ENCODE data around the gene CUL4B. TPM values are rescaled to one million over a fixed set of nuclear protein-coding genes. Genes with fewer than 3 reads are reported as not detected.
"Not testable (repeated sequence)": the region's sequence is repeated elsewhere in the genome, so short reads cannot be mapped to it uniquely, and the experiment has no call there.

The CUL4B gene
- 17.9 TPM for total RNA-seq
- long read RNA-seq, full-length matches to known transcripts = 7 of 12 reads
- long read RNA-seq, partial matches to known transcripts = 1 of 12 reads
- long read RNA-seq, other reads (novel, unspliced or antisense) = 4 of 12 reads

DNA sequence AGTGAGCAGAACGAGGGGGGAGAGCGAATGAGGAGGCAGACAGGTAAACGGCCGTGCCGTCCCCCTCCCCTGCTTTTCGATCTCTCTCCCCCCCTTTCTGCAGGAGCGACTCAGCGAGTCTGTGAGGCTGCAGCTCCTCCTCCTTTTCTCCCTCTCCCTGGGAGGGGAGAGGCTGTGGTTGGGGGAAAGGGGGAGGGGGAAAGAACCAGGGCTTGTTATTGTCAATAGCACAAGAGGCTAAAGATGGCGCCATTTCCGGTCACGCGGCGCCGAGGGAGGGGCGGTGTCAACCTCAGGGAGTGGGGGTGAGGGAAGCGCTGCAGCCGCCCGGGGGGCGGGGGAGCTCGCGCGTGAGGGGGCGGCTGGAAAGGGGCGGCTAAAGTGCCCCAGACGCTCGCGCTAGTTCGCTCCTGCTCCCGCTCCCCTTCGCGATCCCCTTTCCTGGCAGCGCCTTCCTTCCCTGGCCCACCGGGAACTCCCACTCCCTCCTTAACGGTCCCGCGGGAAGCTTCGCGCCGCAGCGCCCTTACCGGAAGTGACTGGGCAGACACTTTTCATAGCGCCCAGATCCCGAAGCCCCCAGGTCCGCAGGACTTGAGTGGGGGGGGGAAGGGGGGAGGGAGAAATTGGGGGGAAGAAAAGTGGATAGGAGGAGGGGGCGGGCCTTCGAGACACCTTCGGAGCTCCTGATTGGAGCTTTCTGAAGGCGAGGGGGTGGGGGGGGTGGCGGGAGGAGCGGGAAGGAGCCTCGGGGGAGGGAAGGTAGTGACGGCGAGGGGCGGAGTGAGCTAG, at the start of gene CUL4B:
CUL4B (minus strand) TSS at position 121 of the 792 bp plus-strand sequence. CDS start 324 bp downstream, outside the sequence.
- DNase-seq (ENCODE audit: low spot score) = peak; percentile 97
- intact Hi-C loops (cut with DNase I) = no loop called here

- intact Hi-C loops (cut with DNase I) = loop anchor here (1.0 kb wide), 1 partner anchor 42 kb away; no protein-coding TSS in a partner anchor
Observed at GRCh38 chrX:120604361-120604782, 43.6 kb upstream of the CUL4B start.

DNA sequence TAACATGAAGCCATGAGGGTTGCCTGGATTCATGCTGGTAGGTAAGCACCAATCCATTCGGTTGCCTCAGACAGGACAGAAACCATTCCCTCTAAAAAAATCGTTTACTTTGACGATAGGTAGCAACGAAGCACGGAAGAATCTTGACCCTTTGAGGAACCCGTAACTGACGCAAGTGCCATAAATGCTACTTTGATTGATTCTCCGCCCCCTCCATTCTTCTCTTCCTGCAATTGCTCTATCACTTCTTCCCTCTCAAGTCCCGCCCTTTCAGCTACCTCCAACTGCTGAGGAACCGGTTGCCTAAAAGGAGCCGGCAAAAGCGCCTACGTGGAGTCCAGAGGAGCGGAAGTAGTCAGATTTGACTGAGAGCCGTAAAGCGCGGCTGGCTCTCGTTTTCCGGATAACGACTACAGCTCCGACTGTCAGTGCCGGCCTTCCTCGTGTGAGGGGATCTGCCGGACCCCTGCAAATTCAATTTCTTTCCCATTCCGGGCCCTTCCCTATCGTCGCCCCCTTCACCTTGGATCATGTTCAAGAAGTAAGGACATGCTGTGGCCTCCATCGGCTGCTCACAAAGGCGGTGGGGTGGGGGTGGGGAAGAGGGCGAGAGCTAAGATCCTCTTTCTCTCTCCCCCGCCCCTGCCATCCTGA, 43.1 kb upstream of the CUL4B start, which contains the start of gene MCTS1:
MCTS1 (plus strand) TSS at position 395 of the 654 bp plus-strand sequence; CDS start at position 531, 136 bp downstream.
- intact Hi-C loops (cut with DNase I) = loop anchor here (1.0 kb wide), 1 partner anchor 42 kb away; no protein-coding TSS in a partner anchor
- peak; percentile 90 for DNase-seq (ENCODE audit: low spot score)

More at GRCh38 chrX:120604361-120604782, 43.6 kb upstream of the CUL4B start:
- DNase-seq (ENCODE audit: low spot score) = no peak

DNA sequence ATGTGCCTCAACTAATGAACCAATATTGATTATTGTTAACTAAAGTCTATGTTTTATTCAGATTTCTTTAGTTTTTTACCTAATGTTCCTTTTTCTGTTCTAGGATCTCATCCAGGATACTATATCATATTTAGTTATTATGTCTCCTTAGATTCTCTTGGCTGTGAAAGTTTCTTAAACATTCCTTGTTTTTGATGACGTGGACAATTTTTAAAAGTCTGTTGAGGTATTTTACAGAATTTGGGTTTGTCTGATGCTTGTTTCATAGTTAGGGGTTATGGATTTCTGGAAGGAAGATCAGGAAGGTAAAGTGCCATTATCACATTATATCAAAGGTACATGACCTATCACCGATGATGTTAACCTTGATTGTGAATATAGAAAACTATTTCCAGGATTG, 24.9 kb upstream of the CUL4B start:
- no peak for DNase-seq (ENCODE audit: low spot score)
- intact Hi-C loops (cut with DNase I) = no loop called here

DNA sequence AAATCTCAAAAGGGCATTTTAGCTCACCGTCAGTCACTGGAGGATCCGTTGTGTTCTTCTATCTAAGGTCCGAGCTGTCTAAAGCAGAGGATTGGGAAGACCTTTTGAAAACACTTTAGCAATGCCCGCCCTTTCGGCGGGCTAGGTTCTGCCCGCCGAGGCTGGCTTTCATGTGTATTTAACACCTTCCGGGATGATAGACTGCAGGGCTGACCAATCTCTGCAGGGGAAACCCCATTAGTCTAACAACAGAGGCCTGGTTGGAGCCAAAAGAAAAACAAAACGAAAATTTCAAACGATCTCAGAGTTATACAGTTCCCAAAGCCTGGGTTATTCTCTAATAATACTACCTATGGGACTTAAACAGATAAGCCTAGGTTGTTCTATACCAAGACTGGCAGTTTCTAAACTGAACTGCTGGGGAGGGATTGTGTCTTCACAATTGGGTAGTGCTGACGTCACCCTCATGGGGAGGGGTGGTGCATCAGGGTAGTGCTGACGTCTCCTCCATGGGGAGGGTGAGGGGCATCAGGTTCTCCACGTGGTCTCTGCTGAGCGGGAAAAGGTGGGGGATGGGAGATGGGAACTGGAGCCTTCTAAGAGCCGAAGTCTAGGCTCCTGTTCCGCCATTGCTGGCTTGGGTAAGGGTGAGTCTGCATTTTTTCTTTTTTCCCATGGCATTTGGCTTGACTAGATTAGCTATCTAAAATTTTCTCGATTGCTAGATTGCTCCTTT, 14.8 kb upstream of the CUL4B start:
- intact Hi-C loops (cut with DNase I) = no loop called here
- no peak for DNase-seq (ENCODE audit: low spot score)

- intact Hi-C loops (cut with DNase I); DNase-seq (ENCODE audit: low spot score): not testable (repeated sequence)
Observed at GRCh38 chrX:120573806-120574205, 13.0 kb upstream of the CUL4B start.

GRCh38 chrX:120570011-120570600, 9.3 kb upstream of the CUL4B start:
- intact Hi-C loops (cut with DNase I) = no loop called here
- DNase-seq (ENCODE audit: low spot score) = no peak

GRCh38 chrX:120568609-120569008, 7.8 kb upstream of the CUL4B start:
- intact Hi-C loops (cut with DNase I) = no loop called here
- DNase-seq (ENCODE audit: low spot score) = no peak

GRCh38 chrX:120568035-120568434, 7.3 kb upstream of the CUL4B start:
- DNase-seq (ENCODE audit: low spot score) = no peak
- intact Hi-C loops (cut with DNase I) = no loop called here

DNA sequence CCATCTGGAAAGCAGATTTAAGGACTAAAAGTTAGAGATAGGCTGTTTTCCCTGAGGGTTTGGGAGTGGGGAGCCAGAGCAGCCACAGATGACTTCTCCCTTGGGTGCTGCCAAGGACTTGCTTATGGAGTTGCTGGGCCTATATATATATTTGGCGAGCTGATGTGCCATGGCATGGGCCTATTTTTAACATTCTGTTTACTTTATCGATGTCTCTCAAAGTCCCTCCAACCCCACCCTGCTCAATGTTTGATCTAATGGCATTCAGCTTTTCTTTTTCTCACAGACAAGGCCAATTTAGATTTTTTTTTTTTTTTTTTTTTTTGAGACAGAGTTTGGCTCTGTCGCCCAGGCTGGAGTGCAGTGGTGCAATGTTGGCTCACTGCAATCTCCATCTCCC, 6.1 kb upstream of the CUL4B start:
- intact Hi-C loops (cut with DNase I) = no loop called here
- no peak for DNase-seq (ENCODE audit: low spot score)

- DNase-seq (ENCODE audit: low spot score) = no peak
- intact Hi-C loops (cut with DNase I) = no loop called here
Observed at GRCh38 chrX:120564925-120565324, 4.2 kb upstream of the CUL4B start.

DNA sequence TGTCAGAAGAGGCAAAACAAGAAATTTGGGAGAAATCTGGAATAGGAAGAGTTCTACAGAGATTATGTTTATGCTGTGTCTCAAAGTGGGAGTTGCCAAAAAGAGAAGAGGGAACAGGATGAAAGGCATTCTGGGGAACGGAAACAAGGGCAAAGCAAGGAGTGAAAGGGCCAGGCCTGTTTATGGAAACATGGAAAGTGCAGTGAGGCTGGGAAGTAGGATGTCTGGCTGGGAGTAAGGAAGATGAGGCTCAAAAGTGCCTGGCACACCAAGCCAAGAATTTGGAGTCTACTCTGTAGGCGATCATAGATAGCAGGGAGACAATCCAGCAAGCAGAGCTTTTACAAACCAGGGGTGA, 1.8 kb upstream of the CUL4B start:
- no peak for DNase-seq (ENCODE audit: low spot score)
- intact Hi-C loops (cut with DNase I) = loop anchor here (1.0 kb wide), 1 partner anchor 42 kb away; the partner anchor contains the start of gene MCTS1

GRCh38 chrX:120561634-120562568, 1.1 kb upstream of the CUL4B start:
- intact Hi-C loops (cut with DNase I) = loop anchor here (1.0 kb wide), 1 partner anchor 42 kb away; the partner anchor contains the start of gene MCTS1
- no peak for DNase-seq (ENCODE audit: low spot score)

DNA sequence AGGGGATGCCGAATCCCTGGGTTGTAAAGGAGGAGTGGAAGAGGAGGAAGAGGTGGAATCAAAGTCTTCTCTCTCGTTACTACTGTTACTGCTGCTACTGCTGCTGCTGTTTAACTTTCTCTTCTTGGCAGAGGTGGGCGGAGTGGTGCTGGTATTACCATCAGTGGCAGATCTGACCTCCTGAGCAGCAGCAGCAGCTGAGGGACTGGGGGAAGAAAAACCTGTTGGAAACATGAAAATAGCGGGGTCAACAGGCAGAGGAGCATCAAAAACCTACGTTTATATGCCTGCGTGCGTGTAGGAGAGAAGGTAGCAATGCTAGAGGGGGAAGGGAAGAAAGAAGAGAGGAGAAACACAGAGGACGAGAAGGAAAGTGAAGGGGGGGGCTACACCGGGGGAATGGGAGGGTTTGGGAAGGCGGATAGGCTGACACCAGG, 339 bp downstream of the CUL4B start:
- DNase-seq (ENCODE audit: low spot score) = no peak
- intact Hi-C loops (cut with DNase I) = no loop called here

DNA sequence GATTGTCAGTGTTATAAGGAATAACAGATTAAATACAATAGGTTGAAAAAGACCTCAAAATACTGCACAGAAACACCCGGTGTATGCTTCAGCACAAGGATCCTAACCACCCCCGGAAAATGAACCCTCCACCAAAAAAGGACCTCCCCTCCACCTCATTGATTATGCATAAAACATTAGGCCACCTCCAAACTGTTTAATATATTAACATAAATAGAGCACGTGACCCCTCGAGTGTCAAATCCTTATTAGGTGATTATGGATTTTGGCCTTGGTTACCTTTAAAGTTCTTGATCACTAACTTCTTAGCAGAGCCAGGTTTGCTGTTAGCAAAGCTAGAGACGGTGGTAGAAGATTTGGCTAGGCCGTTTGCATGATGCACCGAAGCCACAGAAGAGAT, 958 bp downstream of the CUL4B start:
- intact Hi-C loops (cut with DNase I) = no loop called here
- DNase-seq (ENCODE audit: low spot score) = no peak

DNA sequence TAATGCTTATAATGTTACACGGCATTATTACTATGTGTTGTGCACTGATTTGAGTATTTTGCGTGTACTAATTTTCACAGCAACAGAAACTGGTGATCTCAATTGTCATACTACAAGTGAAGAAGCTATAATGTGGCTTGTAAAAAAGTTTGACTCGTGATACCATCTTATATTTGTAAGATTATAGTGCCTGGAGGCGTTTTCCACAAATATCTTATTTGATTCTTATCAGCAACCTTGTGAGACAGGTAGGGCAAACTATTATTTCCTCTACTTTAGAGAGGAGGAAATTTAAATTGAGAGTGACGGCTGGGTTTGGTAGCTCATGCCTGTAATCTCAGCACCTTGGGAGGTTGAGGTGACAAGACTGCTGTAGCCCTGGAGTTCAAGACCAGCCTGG, 4.5 kb downstream of the CUL4B start:
- DNase-seq (ENCODE audit: low spot score) = no peak
- intact Hi-C loops (cut with DNase I) = no loop called here

DNA sequence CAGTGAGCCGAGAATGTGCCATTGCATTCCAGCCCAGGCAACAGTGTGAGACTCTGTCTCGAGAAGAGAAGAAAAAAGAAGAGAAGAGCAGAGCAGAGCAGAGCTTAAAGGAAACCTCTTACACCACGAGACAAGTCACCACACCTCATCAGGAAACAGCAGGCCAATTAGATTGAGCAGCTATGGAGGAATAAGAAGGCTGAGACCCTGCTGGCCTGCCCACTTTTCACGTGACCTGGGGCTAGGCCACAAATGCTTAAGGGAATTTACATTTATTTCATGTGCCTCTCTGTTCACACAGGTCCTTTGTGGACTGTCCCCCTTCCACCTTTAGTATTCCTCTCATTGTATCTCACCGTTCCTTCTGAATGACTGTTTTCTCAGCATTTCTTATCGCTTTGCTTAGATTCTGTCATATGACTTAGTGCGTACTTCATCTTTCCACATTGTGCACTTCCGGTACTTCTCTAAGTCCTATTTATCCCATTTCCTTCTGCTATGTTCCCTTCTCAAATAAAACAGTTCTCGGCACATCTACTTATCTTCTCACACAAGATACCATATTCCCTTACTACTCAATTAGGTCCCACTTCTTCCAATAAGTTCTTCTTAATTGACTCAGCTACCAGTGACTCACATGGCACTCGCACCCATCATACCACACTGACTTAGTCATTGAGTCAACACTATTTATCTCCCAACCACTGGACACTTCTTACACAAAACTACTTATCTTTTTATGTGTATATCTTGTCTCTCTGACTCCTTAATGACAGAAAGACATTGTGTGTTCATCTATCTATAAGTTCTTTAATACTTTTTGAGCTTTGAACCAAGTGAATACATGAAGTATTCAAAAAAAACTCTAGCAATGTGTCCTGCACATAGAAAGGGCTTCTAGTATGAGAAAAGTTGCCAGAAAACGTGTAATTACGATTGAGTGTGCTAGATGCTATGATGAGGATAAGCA, 11.0 kb downstream of the CUL4B start:
- intact Hi-C loops (cut with DNase I) = no loop called here
- DNase-seq (ENCODE audit: low spot score) = no peak

Measured in cardiac septum (tissue), 1 donor.